Stomach smooth muscle (tissue), 2 donors: ENCODE data around the gene ZMYND19.

ENCODE experiments used
- H3K27ac ChIP-seq: one replicate; pipeline ENCODE4 v1.7.0; 2013; ENCODE audit warnings: mild to moderate bottlenecking, low read length, inconsistent platforms
- H3K27me3 ChIP-seq, 2 donors: one replicate each; pipeline ENCODE4 v1.7.0; 2013; ENCODE audit warnings: low read length in 2 of 2; ENCODE audit not compliant: insufficient read depth in 2 of 2, control insufficient read depth in 1 of 2
- H3K36me3 ChIP-seq, 2 donors: one replicate each; pipeline ENCODE4 v1.7.0; 2013; ENCODE audit warnings: low read length in 2 of 2; ENCODE audit not compliant: control insufficient read depth in 2 of 2, insufficient read depth in 2 of 2
- H3K4me1 ChIP-seq: one replicate; pipeline ENCODE4 v1.7.0; 2013; ENCODE audit warnings: low read length; ENCODE audit not compliant: control insufficient read depth, insufficient read depth
- H3K4me3 ChIP-seq, 2 donors: one replicate each; pipeline ENCODE4 v1.7.0; 2013; ENCODE audit warnings: low read length in 2 of 2
- H3K9ac ChIP-seq, 2 donors: one replicate each; pipeline ENCODE4 v1.7.0; 2013; ENCODE audit warnings: low read length in 2 of 2, mild to moderate bottlenecking in 1 of 2
- H3K9me3 ChIP-seq, 2 donors: one replicate each; pipeline ENCODE4 v1.7.0; 2013; ENCODE audit warnings: low read length in 2 of 2; ENCODE audit not compliant: control insufficient read depth in 2 of 2
- donor health status: healthy.
- donor health status: Pancreatic carcinoma.

ZMYND19 gene

GRCh38 chr9:137586854-137587253, 3.5 kb downstream of the ZMYND19 start:
- Histone ChIP-seq H3K4me1 (peaks cover 12% of the 10 kb centered on the region), H3K27ac (no peak overlapping the region), H3K36me3 (peaks cover 34 to 36% of the 10 kb centered on the region in 2 donors)

DNA sequence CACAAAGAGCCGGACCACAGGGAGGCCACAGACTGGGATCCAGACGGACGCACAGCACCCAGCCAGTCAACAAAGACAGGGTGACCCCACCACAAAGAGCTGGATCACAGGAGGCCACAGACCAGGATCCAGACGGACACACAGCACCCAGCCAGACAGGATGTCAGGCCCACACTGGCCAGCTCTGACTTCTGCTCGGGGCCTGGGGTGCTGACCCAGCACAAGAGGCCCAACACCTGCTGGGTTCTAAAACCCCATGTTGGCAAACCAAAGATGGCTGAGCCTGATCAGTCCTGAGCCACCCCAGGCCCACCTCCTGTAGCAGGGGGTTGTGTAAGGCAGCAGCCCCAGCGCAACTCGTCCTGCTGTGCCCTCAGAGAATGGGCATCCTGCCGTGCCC, 6.4 kb downstream of the ZMYND19 start:
- Histone ChIP-seq H3K27ac (no peak overlapping the region), H3K27me3 (no peaks in the 10 kb centered on the region), H3K4me1 (peaks cover 9% of the 10 kb centered on the region), H3K9me3 (no peaks in the 10 kb centered on the region), H3K36me3 (peaks cover 36 to 44% of the 10 kb centered on the region in 2 donors), H3K4me3 (no peak overlapping the region), H3K9ac (no peak overlapping the region)

More at GRCh38 chr9:137586854-137587253, 3.5 kb downstream of the ZMYND19 start:
- Histone ChIP-seq H3K9ac (no peak overlapping the region), H3K9me3 (no peaks in the 10 kb centered on the region), H3K4me3 (no peak overlapping the region), H3K27me3 (no peaks in the 10 kb centered on the region)

GRCh38 chr9:137583347-137583746, 7.0 kb downstream of the ZMYND19 start:
- Histone ChIP-seq H3K27ac (no peak overlapping the region), H3K36me3 (peaks cover 36 to 44% of the 10 kb centered on the region in 2 donors), H3K27me3 (no peaks in the 10 kb centered on the region), H3K4me1 (peaks cover 10% of the 10 kb centered on the region), H3K4me3 (no peak overlapping the region), H3K9me3 (no peaks in the 10 kb centered on the region), H3K9ac (no peak overlapping the region)

- no peak overlapping the region for H3K4me3 ChIP-seq
- no peaks in the 10 kb centered on the region for H3K9me3 ChIP-seq
- no peak overlapping the region for H3K27ac ChIP-seq
- no peaks in the 10 kb centered on the region for H3K27me3 ChIP-seq
- no peak overlapping the region for H3K9ac ChIP-seq
- H3K36me3 ChIP-seq = peaks cover 29 to 41% of the 10 kb centered on the region in 2 donors
- peaks cover 17% of the 10 kb centered on the region for H3K4me1 ChIP-seq
Measured at GRCh38 chr9:137582286-137582860, 7.9 kb downstream of the ZMYND19 start.

GRCh38 chr9:137581361-137582285, 8.7 kb downstream of the ZMYND19 start:
- peaks cover 23 to 34% of the 10 kb centered on the region in 2 donors for H3K36me3 ChIP-seq
- H3K27ac ChIP-seq = no peak overlapping the region
- H3K27me3 ChIP-seq = no peaks in the 10 kb centered on the region
- H3K4me1 ChIP-seq = peaks cover 25% of the 10 kb centered on the region
- no peak overlapping the region for H3K9ac ChIP-seq
- no peak overlapping the region for H3K4me3 ChIP-seq
- H3K9me3 ChIP-seq = no peaks in the 10 kb centered on the region

- Histone ChIP-seq H3K9me3 (no peaks in the 10 kb centered on the region), H3K4me1 (peaks cover 32% of the 10 kb centered on the region), H3K27ac (no peak overlapping the region), H3K9ac (no peak overlapping the region), H3K36me3 (peaks cover 19 to 34% of the 10 kb centered on the region in 2 donors), H3K4me3 (no peak overlapping the region), H3K27me3 (no peaks in the 10 kb centered on the region)
Measured at GRCh38 chr9:137580954-137581322, 9.4 kb downstream of the ZMYND19 start.

DNA sequence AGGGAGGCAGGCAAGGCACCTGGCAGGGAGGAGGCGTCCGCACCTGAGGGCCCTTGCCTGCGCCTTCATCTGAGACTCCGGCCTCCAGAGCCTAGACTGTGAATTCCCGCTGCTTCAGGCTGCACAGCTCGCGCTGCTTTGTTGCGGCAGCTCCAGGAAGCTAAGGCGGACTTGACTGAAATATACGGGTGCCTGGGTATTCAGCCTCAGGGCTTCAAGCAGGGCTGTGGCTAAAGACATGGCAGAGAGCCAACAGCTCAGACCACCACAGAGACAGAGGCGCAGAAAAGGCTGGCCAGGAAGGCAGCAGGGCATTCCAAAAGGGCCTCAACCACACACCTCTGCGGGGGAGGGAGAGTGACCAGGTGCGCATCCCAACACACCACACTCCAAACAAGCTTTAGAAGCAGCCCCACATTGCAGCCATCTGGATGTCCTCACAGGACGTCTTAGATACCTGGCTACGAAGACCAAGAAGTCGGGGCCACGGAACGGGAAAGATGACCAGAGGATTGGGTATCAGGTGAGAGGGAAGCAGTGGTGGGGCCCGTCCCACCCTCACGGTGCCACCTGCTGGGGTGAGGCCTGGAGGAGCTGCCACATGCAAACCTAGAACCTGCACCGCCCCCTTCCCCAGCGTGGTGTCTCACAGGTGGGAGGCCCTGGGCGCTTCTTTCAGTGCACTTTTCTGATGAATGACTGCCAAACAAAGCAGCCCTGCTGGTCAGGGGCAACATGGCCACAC, 9.9 kb downstream of the ZMYND19 start:
- H3K4me1 ChIP-seq = peaks cover 32% of the 10 kb centered on the region
- H3K27ac ChIP-seq = no peak overlapping the region
- peaks cover 24 to 34% of the 10 kb centered on the region in 2 donors for H3K36me3 ChIP-seq
- no peak overlapping the region for H3K9ac ChIP-seq
- no peaks in the 10 kb centered on the region for H3K27me3 ChIP-seq
- H3K4me3 ChIP-seq = no peak overlapping the region
- no peaks in the 10 kb centered on the region for H3K9me3 ChIP-seq

DNA sequence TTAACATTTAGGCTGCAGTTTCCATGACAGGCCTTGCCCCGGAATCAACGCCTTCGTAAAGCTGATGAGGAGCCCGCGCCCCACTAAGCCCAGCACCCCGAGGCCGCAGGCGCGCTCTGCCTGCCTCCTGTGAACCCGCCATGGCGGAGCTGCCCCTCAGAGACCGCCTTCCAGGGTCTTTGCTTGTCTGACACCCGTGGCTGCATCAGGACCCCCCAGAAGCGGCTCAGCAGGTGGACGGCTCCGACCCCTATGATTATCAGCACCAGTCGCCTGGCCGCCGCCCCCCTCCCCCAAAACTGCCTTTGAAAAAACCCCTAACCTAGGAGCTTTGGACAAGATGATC, 11.1 kb downstream of the ZMYND19 start:
- Histone ChIP-seq H3K36me3 (peaks cover 25 to 42% of the 10 kb centered on the region in 2 donors), H3K27ac (peak overlapping the region; percentile 58), H3K4me1 (peaks cover 32% of the 10 kb centered on the region), H3K27me3 (no peaks in the 10 kb centered on the region), H3K9ac (peak overlapping the region; percentile 74 to 90), H3K4me3 (peak overlapping the region; percentile 75 to 87), H3K9me3 (no peaks in the 10 kb centered on the region)

DNA sequence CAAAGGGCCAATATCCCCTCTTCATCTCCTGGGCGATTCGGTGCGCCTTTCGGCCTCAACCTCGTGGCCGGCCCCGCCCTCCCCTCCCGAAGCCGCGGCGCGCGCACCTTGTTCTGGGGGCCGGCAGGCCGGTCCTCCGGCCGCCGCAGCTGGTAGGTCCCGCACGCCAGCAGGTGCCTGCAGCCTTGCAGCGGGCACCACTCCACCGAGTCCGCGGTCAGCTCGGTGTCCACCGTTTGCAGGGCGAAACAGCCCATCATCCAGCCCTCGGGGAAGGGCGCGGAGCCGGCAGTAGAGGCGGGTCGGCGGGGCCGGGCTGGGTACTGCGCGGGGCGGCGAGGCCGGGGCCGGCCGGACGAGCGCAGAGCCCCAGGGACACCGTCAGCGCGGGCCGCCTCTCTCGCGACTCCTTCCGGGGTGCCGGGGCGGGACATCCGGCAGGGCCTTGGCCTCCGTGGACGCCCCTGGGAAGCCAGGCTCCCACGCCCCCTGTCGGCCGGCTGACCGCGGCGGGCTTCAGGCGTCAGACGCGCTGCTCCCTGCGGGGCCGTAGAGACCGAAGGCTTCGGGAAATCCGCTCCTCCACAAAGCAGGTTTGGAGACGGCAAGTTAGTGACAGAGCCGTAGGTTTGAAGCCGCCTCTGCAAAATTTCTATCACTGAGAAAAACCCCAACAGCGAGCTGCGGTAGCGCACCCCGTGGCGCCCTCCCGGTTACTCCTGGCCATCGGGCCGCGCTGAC, 11.6 kb downstream of the ZMYND19 start, which contains the start of gene DPH7:
TSS of gene DPH7 (minus strand) at position 408 of the 741 bp plus-strand sequence. CDS start at position 260, 148 bp downstream.
- H3K4me1 ChIP-seq = peaks cover 32% of the 10 kb centered on the region
- no peaks in the 10 kb centered on the region for H3K27me3 ChIP-seq

More for the DNA sequence above, 11.6 kb downstream of the ZMYND19 start, which contains the start of gene DPH7:
- Histone ChIP-seq H3K9ac (peak within 1 kb of the TSS; percentile 74 to 90), H3K9me3 (no peaks in the 10 kb centered on the region), H3K27ac (peak within 1 kb of the TSS; percentile 58), H3K4me3 (peak within 1 kb of the TSS; percentile 75 to 87), H3K36me3 (peaks cover 30 to 43% of the 10 kb centered on the region in 2 donors)
